Raji (cell line): ENCODE data around the gene MYO1D.

Experiments
- POLR2A ChIP-seq: IDR thresholded peaks from 2 replicates; pipeline ENCODE4 v1.6.1; 2011; ENCODE audit warnings: low read depth, low read length, control low read depth; ENCODE audit not compliant: insufficient read depth

MYO1D gene

DNA sequence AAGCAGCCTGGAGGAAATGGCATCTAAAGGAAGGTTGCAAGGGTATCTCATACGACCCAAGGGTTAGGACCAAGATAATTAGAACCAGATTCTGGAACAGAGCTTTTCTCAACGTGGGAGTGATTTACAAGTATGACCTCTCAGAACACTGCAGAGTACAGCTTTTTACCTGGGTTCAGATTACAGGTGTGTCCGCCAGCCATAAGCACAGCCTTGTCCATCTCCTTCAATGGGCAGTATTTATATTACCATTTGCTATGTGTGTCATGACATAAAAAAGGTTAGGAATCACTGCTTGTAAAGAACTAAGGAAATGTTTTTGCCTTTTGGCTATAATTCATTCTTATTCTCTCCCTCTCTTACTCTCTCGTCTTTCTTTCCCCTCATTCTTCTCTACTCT, 36.7 kb downstream of the MYO1D start:
- no peak for TF ChIP-seq POLR2A

GRCh38 chr17:32836527-32836926, 40.4 kb downstream of the MYO1D start:
- no peak for TF ChIP-seq POLR2A

DNA sequence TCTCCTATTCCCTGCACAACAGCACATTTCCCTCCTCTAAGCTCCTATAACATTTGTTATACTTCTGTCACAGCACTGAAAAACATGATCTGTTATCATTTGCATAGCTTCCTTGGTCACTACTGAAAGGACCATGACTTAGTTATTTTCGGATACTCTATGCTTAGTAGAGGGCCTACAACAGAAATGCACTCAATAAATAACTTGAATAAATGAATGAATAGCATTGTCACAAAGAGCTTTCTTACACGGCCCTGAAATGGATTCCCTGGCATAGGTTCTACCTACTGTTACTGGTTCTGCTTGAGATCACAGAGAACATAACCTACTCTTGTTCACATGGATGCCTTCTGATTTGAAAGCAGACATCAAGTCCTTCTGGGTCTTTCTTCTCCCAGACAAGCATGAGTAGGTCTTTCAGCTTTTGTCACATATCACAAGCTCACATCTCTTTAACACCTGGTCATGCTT, 41.6 kb downstream of the MYO1D start:
- no peak for TF ChIP-seq POLR2A

- TF ChIP-seq POLR2A, result no peak
Measured at GRCh38 chr17:32834104-32834503, 42.8 kb downstream of the MYO1D start.

- TF ChIP-seq POLR2A, result no peak
Measured at GRCh38 chr17:32833526-32833925, 43.4 kb downstream of the MYO1D start.

GRCh38 chr17:32833076-32833475, 43.8 kb downstream of the MYO1D start:
- no peak for TF ChIP-seq POLR2A

DNA sequence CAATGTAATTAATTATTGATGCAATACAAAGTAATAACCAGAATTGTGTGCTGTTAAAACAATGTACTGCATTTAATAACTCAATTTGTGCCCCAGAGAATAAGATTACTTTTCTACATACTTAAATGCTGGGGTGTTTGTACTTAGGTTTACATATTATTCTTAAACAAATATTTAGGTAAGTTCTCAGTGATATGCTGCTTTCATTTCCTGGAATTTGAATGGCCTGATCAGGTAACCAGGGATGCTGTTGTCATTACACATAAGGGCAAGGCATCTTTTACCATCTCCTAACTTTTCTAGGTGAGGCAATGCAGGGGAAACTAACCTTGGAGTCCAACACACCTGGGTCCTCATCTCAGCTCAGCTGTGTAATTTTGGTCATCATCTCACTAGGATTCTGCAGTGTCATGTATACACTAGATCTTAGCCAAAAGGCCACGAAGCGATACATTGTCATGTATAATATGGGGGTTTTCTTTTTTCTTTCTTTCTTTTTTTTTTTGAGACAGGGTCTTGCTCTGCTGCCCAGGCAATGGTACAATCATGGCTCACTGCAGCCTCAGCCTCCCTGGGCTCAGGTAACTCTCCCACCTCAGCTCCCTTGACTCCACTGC, 45.2 kb downstream of the MYO1D start:
- TF ChIP-seq POLR2A, result no peak

DNA sequence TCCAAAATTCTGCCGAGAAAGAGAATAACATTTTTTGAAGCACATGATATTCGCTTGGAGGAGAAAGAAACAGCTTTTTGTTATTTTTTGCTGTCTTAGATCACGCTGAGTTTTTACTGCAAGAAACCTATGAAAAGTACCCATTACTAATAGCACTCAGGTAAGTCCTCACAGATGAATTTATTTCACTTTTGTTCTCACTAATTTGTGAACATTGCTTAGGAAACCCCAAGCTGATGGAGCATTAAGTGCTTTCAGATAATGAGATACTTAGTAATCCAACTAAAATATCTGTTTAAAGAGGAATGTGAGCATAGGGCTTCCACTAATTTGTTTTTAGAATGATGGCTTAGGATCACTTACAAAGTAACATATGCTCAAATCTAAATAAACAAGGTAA, 45.7 kb downstream of the MYO1D start:
- TF ChIP-seq POLR2A, result no peak

DNA sequence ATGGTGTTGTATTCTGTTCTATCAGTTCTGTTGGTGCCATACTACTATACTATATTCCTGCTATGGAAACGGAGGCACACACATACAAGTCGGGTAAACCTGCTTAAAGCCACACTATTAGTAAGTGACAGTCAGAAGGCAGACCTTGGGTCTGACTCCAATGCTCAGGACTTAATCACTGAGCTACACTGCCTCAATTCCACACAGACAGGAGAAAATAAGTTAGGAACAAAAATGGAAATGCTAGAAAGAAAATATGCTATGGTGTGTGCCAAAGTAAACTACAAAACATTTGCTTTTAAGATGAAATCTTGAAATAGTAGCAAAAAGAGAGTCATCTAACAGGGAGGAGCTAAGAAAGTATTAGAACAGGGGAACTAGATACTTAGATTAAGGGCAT, 48.1 kb downstream of the MYO1D start:
- TF ChIP-seq POLR2A, result no peak

DNA sequence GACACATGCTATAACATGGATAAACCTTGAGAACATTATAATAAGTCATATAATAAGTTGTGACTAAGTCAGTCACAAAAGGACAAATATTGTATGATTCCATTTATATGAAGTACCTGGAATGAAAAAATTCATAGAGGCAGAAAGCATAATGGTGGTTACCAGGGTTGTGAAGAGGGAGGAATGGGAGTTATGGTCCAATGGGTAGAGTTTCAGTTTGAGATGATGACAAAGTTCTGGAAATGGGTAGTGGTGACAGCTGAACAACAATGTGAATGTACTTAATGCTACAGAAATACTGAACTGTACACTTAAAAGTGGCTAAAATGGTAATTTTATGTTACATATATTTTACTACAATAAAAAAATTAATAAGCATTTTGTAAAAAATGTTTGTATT, 49.7 kb downstream of the MYO1D start:
- TF ChIP-seq POLR2A, result no peak

- TF ChIP-seq POLR2A, result no peak
Measured at GRCh38 chr17:32826076-32826475, 50.8 kb downstream of the MYO1D start.

DNA sequence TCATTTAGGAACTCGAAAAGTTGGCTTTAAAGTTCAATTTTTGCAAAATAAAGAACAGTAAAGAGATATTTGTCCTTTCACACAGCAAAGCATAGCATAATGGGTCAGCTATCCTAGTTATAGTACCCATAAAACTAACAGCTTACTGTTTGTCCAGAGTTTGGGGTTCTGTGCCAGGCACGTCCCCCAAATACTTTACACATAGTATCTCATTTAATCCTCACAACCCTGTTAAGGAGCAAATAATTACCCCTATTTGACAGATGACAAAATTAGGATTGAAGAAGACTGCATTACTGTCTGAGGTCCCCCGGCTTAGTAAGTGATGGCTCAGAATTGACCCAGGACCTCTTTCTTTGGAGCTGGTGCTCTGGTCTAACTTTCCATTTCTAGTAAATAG, 52.6 kb downstream of the MYO1D start:
- no peak for TF ChIP-seq POLR2A

DNA sequence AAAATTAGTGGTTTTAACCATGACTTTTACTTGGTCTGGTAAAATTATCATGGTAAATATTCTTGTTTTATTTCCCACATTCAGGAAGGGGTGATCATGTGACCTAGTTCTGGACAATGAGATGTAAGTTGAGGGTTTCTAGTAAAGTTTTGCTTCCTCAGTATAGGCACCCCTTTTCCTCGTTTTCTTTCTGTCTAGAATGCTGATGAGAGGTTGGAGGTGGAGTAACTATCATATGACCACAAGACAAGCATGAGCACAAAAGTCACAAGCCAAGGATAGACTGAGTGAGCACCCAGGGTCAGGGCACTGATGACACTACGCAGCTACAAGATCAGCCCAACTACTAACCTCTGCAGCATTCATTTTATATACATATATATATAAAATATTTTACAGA, 53.9 kb downstream of the MYO1D start:
- TF ChIP-seq POLR2A, result no peak

GRCh38 chr17:32820440-32820839, 56.5 kb downstream of the MYO1D start:
- TF ChIP-seq POLR2A, result no peak

DNA sequence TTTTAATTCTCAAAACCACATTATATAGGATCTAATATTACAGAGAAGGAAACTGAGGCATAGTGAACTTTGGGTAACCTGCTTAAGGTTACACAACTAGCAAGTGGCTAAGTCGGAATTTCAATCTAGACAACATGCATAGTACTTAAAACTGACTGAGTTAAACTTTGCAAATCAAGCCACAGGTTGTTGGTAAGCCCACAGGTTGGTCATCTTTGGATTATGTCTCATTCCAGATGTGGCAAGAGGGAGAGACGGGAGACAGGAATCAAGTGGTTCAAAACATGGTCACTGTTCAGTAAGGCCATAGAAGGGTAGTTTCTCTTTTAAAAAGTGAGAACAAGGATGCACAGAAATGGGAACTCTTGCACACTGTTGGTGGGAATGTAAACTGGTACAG, 57.1 kb downstream of the MYO1D start:
- no peak for TF ChIP-seq POLR2A

DNA sequence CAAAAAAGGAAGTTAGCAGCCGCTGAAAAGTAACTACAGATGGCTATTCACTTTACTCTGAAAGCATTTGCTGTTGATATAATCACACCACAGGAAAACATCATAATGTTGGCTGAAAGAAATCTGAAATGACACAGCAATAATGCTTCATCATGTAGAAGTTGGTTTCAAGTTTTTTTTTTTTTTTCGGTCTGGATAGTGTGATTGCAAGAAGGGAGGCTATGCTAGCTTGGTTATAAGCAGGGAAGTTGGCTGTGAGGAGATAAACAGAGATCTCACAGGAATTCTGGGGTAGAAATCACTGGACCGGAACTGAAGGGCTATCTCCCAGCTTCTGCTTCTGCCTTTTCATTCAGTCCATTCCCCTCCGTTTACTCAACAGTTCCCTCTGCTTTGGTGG, 57.9 kb downstream of the MYO1D start:
- TF ChIP-seq POLR2A, result no peak

- TF ChIP-seq POLR2A, result no peak
Measured at GRCh38 chr17:32815460-32815859, 61.5 kb downstream of the MYO1D start.
